ENCODE data around the gene SQOR. TPM values are rescaled to one million over a fixed set of nuclear protein-coding genes. Genes with fewer than 3 reads are reported as not detected.

SQOR gene
- total and polyA plus RNA-seq, 3 donors from 2014 or later, result 8.1 to 18.2 (median 9.1) TPM

DNA sequence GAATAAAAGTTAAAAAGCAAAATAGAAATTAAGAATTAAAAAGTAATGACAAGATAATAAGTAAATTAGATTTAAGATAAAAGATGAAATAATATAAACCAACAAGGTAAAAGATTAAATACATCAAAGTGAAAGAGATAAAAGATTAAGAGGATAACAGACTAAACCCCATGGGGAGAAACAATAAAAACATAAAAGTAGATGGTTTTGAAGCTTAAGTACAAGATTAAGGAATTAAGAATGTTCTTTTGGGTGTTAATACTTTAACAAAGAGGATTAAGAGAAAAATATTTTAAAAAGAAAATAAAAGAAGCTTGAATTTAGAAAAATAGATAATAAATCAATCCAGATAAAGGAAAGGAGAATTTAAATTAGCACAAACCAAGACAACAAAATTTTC lies 85.4 kb downstream of the SQOR start:
- no peaks in the 10 kb centered on the region for H3K27me3 ChIP-seq
- intact Hi-C loops (cut with DNase I; ENCODE audit: low total_unique reads), result no loop called here
- no peak overlapping the region for H3K27ac ChIP-seq
- H3K4me1 ChIP-seq, result no peaks in the 10 kb centered on the region
- no peak overlapping the region for H3K4me3 ChIP-seq
- no peak for TF ChIP-seq POLR2A (IDR thresholded peaks at IDR 0.05)
- TF ChIP-seq, protein P1, sequence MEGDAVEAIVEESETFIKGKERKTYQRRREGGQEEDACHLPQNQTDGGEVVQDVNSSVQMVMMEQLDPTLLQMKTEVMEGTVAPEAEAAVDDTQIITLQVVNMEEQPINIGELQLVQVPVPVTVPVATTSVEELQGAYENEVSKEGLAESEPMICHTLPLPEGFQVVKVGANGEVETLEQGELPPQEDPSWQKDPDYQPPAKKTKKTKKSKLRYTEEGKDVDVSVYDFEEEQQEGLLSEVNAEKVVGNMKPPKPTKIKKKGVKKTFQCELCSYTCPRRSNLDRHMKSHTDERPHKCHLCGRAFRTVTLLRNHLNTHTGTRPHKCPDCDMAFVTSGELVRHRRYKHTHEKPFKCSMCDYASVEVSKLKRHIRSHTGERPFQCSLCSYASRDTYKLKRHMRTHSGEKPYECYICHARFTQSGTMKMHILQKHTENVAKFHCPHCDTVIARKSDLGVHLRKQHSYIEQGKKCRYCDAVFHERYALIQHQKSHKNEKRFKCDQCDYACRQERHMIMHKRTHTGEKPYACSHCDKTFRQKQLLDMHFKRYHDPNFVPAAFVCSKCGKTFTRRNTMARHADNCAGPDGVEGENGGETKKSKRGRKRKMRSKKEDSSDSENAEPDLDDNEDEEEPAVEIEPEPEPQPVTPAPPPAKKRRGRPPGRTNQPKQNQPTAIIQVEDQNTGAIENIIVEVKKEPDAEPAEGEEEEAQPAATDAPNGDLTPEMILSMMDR (IDR thresholded peaks at IDR 0.05), result no peak
- H3K36me3 ChIP-seq (ENCODE audit: low read depth, missing control alignments), result no peaks in the 10 kb centered on the region
- H3K9me3 ChIP-seq, result no peaks in the 10 kb centered on the region
- DNase-seq, result no peak

DNA sequence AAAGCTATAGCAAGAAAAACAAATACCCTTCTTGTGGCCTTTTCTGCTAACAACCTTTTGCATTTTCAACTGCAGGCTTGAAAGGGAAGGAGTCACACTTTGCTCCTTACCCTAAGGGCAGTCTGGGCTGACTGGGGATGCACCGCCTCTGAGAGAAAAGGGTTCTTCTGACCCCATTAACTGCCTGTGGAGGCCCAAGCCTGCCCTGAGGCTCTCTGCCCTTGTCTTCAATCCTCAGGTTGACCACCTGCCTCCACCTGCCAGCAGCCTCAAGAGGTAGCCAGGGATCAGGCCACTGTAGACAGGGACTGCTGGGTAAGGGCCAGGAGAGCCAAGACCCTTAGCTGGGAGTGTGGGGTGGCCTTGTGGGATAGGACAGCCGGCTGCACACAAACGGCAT lies 93.8 kb downstream of the SQOR start:
- 85 to 86% methylated on average over 3 of the region's 3 CpGs for WGBS, 2 donors

DNA sequence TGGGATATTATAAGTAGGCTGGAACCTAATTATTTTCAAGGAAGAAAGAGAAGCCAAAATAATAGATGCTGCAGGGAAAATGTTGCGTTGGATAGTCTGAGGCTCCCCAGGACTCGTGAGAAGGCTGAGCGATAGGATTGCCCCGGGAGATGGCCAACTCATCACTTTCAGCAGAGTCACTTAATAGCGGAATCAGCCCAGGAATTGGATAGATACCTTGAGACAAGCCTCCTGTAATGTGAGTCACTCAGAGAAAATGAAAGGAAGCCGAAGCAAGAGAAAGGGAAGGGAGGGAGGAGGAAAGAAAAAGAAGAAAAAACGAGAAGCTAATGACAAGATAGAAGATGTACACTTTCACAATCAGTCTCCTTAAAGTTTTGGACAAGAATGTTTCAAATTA lies 94.3 kb downstream of the SQOR start:
- intact Hi-C loops (cut with DNase I; ENCODE audit: low total_unique reads), result no loop called here
- no peaks in the 10 kb centered on the region for H3K9me3 ChIP-seq
- H3K27ac ChIP-seq, result no peak overlapping the region
- no peaks in the 10 kb centered on the region for H3K4me1 ChIP-seq
- WGBS, 2 donors, result 81 to 82% methylated on average over 7 of the region's 7 CpGs
- H3K4me3 ChIP-seq, result no peak overlapping the region
- H3K27me3 ChIP-seq, result no peaks in the 10 kb centered on the region
- DNase-seq, result no peak
- TF ChIP-seq POLR2A (IDR thresholded peaks at IDR 0.05), result no peak
- TF ChIP-seq, protein P1 (IDR thresholded peaks at IDR 0.05), result no peak
- H3K36me3 ChIP-seq (ENCODE audit: low read depth, missing control alignments), result no peaks in the 10 kb centered on the region

More for the DNA sequence above, 93.8 kb downstream of the SQOR start:
- Histone ChIP-seq H3K4me3 (no peak overlapping the region), H3K9me3 (no peaks in the 10 kb centered on the region), H3K27me3 (no peaks in the 10 kb centered on the region), H3K27ac (no peak overlapping the region), H3K4me1 (no peaks in the 10 kb centered on the region), H3K36me3 (ENCODE audit: low read depth, missing control alignments) (no peaks in the 10 kb centered on the region)
- DNase-seq, result no peak
- intact Hi-C loops (cut with DNase I; ENCODE audit: low total_unique reads), result no loop called here
- TF ChIP-seq, protein P1 (IDR thresholded peaks at IDR 0.05), result no peak
- no peak for TF ChIP-seq POLR2A (IDR thresholded peaks at IDR 0.05)

DNA sequence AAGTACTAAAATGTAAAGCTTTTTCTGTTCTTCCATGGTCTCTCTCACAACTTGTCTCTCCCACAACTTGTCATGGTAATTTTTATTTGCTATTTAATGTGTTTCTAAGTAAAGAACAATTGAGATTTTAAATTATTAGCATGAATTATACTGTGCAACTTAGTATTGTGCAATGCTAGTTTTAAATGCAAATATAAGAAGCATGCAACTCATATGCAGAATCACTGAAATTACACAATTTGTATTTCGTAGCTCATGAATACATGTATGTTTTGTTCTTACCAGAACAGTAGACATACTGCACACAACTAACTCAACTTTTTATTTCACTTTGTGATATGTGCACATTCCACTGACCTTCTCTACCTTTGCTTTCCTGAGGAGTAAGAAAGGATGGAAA lies 96.5 kb downstream of the SQOR start:
- intact Hi-C loops (cut with DNase I; ENCODE audit: low total_unique reads), result no loop called here
- H3K27ac ChIP-seq, result no peak overlapping the region
- no peaks in the 10 kb centered on the region for H3K27me3 ChIP-seq
- WGBS, 2 donors, result 92 to 98% methylated on average over 1 of the region's 1 CpG
- TF ChIP-seq, protein P1 (IDR thresholded peaks at IDR 0.05), result no peak
- TF ChIP-seq POLR2A (IDR thresholded peaks at IDR 0.05), result no peak
- H3K9me3 ChIP-seq, result no peaks in the 10 kb centered on the region
- no peaks in the 10 kb centered on the region for H3K36me3 ChIP-seq (ENCODE audit: low read depth, missing control alignments)
- no peaks in the 10 kb centered on the region for H3K4me1 ChIP-seq
- H3K4me3 ChIP-seq, result no peak overlapping the region
- DNase-seq, result no peak

DNA sequence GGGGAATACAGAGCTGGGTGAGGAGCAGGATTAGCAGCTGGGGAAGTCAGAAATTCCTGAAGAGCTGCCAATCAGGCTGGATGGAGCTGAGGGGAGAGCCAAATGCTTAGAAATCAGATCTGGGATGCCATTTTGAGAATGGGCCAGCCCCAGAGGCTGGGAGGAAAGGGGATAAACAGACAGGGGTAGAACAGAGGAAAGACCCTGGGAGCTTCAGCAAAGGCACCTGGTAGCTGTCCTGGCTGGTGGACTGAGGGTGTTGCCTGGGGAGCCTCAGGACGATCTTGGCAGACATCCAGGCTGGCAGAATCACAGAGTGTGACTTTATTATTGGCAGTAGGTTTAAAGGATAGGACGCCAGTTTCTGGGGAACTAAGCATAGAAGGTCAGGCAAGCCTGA lies 97.8 kb downstream of the SQOR start:
- H3K4me3 ChIP-seq, result no peak overlapping the region
- no peaks in the 10 kb centered on the region for H3K9me3 ChIP-seq
- intact Hi-C loops (cut with DNase I; ENCODE audit: low total_unique reads), result no loop called here
- TF ChIP-seq POLR2A (IDR thresholded peaks at IDR 0.05), result no peak
- TF ChIP-seq, protein P1 (IDR thresholded peaks at IDR 0.05), result no peak
- no peaks in the 10 kb centered on the region for H3K4me1 ChIP-seq
- no peak for DNase-seq
- no peak overlapping the region for H3K27ac ChIP-seq
- 32% methylated on average over 2 of the region's 2 CpGs for WGBS, 2 donors
- H3K27me3 ChIP-seq, result no peaks in the 10 kb centered on the region
- no peaks in the 10 kb centered on the region for H3K36me3 ChIP-seq (ENCODE audit: low read depth, missing control alignments)

Data from testis (tissue), 3 donors.